GM23248 (cell line): ENCODE results near the gene POLR3H.

Experiments used
- EZH2 ChIP-seq: fragments of 200-600 bp; sonication (generic); IDR thresholded peaks from 2 replicates; pipeline ENCODE4 v1.6.1; 2018; ENCODE audit warnings: antibody characterized with exemption, mild to moderate bottlenecking; ENCODE audit not compliant: insufficient read depth, poor library complexity, severe bottlenecking
- EZH2phosphoT487 ChIP-seq: fragments of 200-600 bp; sonication (generic); IDR thresholded peaks from 2 replicates; pipeline ENCODE4 v1.6.1; 2018; ENCODE audit warnings: antibody characterized with exemption, moderate library complexity, mild to moderate bottlenecking, low read depth; ENCODE audit not compliant: insufficient read depth

- no peak for TF ChIP-seq EZH2phosphoT487
- no peak for TF ChIP-seq EZH2
These were observed 39.9 kb downstream of the POLR3H start for GRCh38 chr22:41504397-41504796.
